Ecto neural progenitor cell (in vitro differentiated cells): ENCODE data around the gene NUDT3.
"Not testable (repeated sequence)": the region's sequence is repeated elsewhere in the genome, so short reads cannot be mapped to it uniquely, and the experiment has no call there.

Experiments used
- DNase-seq: peaks from one replicate; pipeline ENCODE4 v3.0.0-alpha.2; 2018; ENCODE audit warnings: low spot score

The NUDT3 gene

DNA sequence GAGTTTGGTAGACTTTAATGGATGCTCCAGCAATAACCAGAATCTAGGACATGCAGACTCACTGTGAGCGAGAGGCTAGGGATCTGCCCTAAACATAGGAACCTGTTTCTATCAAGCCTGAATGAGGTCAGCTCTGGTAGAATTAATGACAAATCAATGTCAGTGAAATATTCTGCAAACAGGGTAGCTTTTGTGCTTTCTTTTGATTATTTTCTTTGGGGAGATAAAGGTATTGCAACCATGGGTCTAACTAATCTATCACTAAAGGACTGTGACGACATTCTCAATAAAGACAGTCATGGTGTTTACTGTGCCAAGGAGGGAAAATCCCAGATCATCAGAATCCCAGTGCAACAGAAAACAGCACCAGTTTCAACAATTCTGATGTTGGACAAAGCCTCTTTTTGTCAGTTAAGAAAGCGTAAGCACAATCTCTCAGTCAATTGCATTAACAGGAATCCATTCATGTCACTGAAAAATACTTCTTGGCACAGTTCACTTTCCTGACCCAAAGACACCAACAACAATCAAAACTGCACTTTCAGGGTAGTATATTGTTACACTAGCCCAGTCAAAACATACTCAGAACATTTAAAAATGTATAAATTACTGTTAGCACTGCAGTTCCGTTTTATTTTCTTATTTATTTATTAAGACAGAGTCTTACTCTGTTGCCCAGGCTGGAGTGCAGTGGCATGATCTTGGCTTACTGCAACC is 106.9 kb downstream of the NUDT3 start:
- DNase-seq = no peak

GRCh38 chr6:34284563-34285447 is 107.7 kb downstream of the NUDT3 start:
- DNase-seq = no peak

GRCh38 chr6:34281702-34282334 is 110.7 kb downstream of the NUDT3 start:
- no peak for DNase-seq

DNA sequence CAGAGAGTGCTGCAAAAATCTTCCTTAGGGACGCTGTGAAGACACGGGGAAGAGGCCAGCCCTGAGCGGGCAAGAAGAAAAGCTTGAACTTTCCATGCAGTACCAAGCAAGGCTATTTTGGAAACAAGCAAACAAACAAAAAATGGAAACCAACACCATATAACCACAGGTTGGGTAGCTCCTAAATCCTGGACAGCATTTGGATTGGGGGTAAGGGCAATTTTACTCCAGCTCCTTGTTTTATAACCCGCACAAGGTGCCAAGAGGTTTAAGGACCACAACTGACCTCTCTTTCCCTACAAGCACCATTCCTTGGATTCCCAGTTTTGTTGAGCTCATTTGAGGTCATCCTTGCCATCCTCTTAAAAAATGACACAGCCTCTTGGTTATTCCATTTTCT is 112.3 kb downstream of the NUDT3 start:
- DNase-seq = no peak

- no peak for DNase-seq
These were observed 113.6 kb downstream of the NUDT3 start for GRCh38 chr6:34278833-34279232.

- DNase-seq = no peak
These were observed 114.7 kb downstream of the NUDT3 start for GRCh38 chr6:34277763-34278112.

- DNase-seq = no peak
These were observed 115.3 kb downstream of the NUDT3 start for GRCh38 chr6:34276881-34277762.

DNA sequence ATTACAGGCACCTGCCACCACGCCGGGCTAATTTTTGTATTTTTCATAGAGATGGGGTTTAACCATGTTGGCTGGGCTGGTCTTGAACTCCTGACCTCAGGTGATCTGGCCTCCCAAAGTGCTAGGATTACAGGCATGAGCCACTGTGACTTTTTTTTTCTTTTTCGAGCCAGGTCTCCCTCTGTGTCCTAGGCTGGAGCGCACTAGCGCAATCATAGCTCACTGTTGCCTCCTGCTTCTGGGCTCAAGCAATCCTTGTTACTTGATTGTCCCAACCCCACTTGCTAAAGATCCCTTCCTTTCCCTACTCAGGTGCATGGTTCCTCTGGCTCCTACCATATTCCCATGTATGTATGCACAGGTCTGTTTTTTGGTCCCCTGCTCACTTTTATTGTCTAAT is 116.3 kb downstream of the NUDT3 start:
- no peak for DNase-seq

- no peak for DNase-seq
These were observed 117.2 kb downstream of the NUDT3 start for GRCh38 chr6:34275128-34275804.

DNA sequence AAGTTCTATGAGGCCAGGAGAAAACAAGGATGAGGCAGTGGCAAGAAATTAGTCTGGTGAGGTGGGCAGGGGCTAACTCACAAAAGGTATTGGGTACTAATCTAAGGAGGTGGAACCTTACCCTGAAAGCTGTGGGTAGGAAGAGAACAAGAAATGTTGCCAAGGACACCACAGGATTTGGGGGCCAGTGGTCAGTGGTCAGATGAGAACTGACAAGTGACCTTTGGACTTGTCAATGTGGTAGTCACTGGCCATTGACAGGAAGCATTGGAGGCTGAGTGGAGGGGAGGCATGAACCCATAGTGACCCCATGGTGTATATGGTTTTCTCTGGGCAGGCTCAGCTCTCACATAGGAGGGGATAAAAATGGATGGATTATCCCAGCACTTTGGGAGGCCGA is 118.3 kb downstream of the NUDT3 start:
- DNase-seq = no peak

GRCh38 chr6:34273242-34273805 is 119.1 kb downstream of the NUDT3 start:
- DNase-seq = no peak

- DNase-seq = no peak
These were observed 120.2 kb downstream of the NUDT3 start for GRCh38 chr6:34272013-34272926.

GRCh38 chr6:34269658-34270341 is 122.7 kb downstream of the NUDT3 start:
- DNase-seq = not testable (repeated sequence)

DNA sequence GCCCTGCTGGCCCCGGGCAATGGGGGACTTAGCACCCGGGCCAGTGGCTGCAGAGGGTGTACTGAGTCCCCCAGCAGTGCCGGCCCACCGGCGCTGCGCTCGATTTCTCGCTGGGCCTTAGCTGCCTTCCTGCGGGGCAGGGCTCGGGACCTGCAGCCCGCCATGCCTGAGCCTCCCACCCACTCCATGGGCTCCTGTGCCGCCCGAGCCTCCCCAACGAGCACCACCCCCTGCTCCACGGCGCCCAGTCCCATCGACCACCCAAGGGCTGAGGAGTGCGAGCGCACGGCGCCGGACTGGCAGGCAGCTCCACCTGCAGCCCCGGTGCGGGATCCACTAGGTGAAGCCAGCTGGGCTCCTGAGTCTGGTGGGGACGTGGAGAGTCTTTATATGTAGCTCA is 123.3 kb downstream of the NUDT3 start:
- not testable (repeated sequence) for DNase-seq

DNA sequence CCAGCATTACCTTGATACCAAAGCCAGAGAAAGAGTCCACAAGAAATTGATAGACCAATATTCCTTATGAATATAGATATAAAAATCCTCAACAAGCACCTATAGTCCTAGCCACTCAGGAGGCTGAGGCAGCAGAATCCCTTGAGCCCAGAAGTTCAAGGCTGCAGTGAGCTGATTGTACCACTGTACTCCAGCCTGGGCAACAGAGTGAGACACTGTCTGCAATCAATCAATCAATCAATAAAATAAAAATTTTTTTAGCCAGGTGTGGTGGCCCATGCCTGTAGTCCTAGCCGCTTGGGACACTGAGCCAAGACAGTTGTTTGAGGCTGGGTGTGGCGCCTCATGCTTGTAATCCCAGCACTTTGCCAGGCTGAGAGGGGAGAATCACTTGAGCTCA is 124.7 kb downstream of the NUDT3 start:
- DNase-seq = no peak

DNA sequence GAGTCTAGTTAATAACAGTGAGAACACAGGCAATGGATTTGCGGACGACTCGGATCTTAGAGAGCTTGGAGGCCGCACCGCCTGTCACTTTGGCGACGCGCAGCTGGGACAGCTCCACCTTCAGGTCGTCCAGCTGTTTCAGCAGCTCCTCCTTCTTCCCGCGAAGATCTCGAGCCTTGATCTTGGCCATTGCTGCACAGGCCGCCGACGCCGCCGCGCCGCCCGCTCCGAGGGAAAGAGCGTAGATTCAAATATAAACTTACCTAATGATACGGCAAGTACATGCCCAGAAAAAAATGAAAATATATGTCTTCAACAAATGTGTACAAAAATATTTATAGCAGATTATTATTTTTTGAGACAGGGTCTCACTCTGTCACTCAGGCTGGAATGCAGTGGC is 129.0 kb downstream of the NUDT3 start:
- not testable (repeated sequence) for DNase-seq

GRCh38 chr6:34260576-34261267 is 131.7 kb downstream of the NUDT3 start:
- no peak for DNase-seq

DNA sequence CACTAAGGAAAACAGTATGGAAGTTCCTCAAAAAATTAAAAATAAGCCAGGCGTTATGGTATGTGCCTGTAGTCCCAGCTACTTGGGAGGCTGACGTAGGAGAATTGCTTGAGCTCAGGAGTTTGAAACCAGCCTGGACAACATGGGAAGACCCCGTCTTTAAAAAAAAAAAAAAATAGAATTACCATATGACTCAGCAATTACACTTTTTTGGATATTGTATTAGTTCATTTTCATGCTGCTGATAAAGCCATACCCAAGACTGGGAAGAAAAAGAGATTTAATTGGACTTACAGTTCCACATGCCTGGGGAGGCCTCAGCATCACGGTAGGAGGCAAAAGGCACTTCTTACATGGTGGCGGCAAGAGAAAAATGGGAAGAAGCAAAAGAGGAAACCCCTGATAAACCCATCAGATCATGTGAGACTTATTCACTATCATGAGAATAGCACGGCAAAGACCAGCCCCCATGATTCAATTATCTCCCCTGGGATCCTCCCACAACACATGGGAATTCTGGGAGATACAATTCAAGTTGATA is 132.9 kb downstream of the NUDT3 start:
- no peak for DNase-seq
